Measurements from ENCODE around the gene HOXD4.

HOXD4 gene

DNA sequence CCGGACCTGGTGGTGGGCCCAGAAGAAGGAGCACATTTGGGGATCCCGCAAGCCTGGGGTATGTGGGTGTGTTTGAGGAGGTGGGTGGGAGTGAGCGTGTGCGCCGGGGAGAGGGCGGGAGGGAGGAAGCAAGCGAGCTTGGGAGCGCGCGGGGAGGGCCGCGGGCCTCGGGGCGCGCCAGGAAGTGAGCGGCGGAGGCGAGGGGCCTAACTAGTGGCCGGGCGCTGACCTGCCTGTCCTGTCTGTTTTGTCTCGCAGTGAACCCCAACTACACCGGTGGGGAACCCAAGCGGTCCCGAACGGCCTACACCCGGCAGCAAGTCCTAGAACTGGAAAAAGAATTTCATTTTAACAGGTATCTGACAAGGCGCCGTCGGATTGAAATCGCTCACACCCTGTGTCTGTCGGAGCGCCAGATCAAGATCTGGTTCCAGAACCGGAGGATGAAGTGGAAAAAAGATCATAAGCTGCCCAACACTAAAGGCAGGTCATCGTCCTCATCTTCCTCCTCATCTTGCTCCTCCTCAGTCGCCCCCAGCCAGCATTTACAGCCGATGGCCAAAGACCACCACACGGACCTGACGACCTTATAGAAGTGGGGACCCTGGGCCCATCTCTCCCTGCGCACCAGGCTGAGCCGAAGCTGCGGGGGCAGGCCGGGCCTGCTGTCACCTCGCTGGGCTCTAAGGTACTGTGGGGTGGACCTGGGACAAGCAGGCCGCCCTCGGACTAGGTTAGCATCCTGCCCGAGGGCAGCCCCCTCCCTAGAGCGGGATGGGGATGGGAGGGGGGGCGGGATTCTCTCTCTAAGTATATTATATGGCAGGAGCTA lies 1.2 kb downstream of the HOXD4 start:
- in situ Hi-C loops (cut with HindIII; ENCODE audit: low sequenced_read_pairs) = no loop called here
- DNase-seq (ENCODE audit: low read depth) = no peak

GRCh38 chr2:176154576-176155252 lies 3.4 kb downstream of the HOXD4 start:
- in situ Hi-C loops (cut with HindIII; ENCODE audit: low sequenced_read_pairs) = no loop called here
- H3K4me3 ChIP-seq (ENCODE audit: low read depth, low read length) = peak overlapping the region; percentile 14
- no peak for TF ChIP-seq CTCF (IDR thresholded peaks at IDR 0.05; ENCODE audit: low read depth, low read length, missing control alignments)
- no peak for DNase-seq (ENCODE audit: low read depth)

More for the DNA sequence above, 1.2 kb downstream of the HOXD4 start:
- peak overlapping the region; percentile 41 for H3K4me3 ChIP-seq (ENCODE audit: low read depth, low read length)
- TF ChIP-seq CTCF (IDR thresholded peaks at IDR 0.05; ENCODE audit: low read depth, low read length, missing control alignments) = no peak

DNA sequence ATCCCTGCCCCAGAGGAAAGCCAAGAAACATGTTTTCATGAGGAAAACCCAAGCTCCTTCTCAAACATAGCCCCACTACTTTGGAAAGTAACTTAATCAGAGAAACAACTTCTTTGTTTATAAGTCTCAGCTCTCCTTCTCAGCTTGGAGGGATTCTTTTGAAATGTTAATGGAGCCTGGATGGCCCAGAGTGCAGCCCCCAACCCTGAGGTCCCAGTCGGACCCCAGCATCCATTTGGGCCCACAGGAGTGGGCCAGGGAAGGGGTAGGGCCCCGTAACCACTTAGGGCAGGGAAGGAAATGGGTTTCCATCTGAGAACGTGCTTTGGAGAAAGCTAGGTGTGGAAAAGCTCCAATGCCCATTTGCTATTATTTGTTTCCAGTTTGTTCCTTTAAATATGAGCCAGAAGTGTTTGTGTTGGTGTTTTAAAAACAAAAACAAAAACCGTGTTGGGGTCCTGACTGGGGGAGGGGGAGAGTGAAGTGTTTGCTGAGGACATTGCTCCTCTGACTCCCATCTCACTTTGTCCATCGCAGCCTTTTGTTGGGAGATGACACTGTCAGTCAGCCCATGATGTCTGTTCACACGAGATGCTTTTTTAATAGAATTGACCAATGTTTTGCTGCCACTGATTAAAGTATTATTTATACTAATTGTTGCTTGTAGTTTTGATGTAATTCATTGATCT lies 4.2 kb downstream of the HOXD4 start:
- H3K4me3 ChIP-seq (ENCODE audit: low read depth, low read length) = no peak overlapping the region
- TF ChIP-seq CTCF (IDR thresholded peaks at IDR 0.05; ENCODE audit: low read depth, low read length, missing control alignments) = no peak
- in situ Hi-C loops (cut with HindIII; ENCODE audit: low sequenced_read_pairs) = no loop called here
- DNase-seq (ENCODE audit: low read depth) = no peak

DNA sequence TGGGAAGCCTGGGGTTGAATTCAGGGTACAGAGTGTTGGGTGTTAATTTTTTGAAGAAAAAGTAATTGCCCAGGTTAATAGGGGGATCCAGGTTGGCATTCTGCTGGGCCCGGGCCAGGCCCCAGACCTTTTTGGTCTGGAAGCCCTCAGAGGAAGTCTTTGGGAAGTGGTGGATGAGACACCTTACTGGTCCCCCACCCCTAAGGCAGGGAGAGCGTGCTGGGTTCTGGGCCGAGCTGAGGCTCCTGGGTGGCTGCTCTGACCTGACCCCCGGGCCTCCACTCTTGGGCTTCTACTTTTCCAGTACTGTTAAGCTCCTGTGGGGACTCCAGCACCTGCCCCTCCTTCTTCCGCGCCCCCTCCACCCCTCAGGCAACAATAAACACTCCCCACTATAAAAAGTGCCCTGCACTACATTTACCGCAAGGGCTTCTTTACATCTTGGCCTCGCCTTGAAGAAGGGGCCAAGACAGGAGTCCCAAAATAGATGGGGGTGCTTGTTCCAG lies 5.0 kb downstream of the HOXD4 start:
- H3K4me3 ChIP-seq (ENCODE audit: low read depth, low read length) = no peak overlapping the region
- in situ Hi-C loops (cut with HindIII; ENCODE audit: low sequenced_read_pairs) = no loop called here
- DNase-seq (ENCODE audit: low read depth) = no peak
- TF ChIP-seq CTCF (IDR thresholded peaks at IDR 0.05; ENCODE audit: low read depth, low read length, missing control alignments) = no peak

GRCh38 chr2:176156807-176157498 lies 5.6 kb downstream of the HOXD4 start, which contains the start of gene HOXD3:
Gene HOXD3 (plus strand): TSS chr2:176157307. CDS start chr2:176169115, 11,808 bp downstream.
- DNase-seq (ENCODE audit: low read depth) = no peak
- in situ Hi-C loops (cut with HindIII; ENCODE audit: low sequenced_read_pairs) = no loop called here
- TF ChIP-seq CTCF (IDR thresholded peaks at IDR 0.05; ENCODE audit: low read depth, low read length, missing control alignments) = no peak
- peak within 1 kb of the TSS; percentile 31 for H3K4me3 ChIP-seq (ENCODE audit: low read depth, low read length)

Data from astrocyte of the cerebellum (primary cell).